DND-41 (cell line): ENCODE results near the gene SMCO2.

Experiments used
- ATAC-seq: fragments of 200-7000 bp; cut with Tn5 transposase; 3 replicates; pipeline ENCODE4 v1.9.1; 2021; ENCODE audit warnings: low read depth; ENCODE audit not compliant: insufficient read depth
- DNase-seq: peaks from one replicate; pipeline ENCODE4 v3.0.0-alpha.2; 2020
- H2AFZ ChIP-seq: 2 replicates; pipeline ENCODE4 v1.6.0; 2012; ENCODE audit warnings: low read depth, low read length
- H3K27ac ChIP-seq: 2 replicates; pipeline ENCODE4 v1.5.1; 2012; ENCODE audit warnings: low read length, inconsistent platforms
- H3K27me3 ChIP-seq: fragments of 200-600 bp; sonication (generic); 2 replicates; pipeline ENCODE4 v1.6.0; 2012; ENCODE audit warnings: low read length, mild to moderate bottlenecking, inconsistent platforms; ENCODE audit not compliant: insufficient read depth, poor library complexity
- H3K36me3 ChIP-seq: 2 replicates; pipeline ENCODE4 v1.5.1; 2012; ENCODE audit warnings: low read length, inconsistent platforms; ENCODE audit not compliant: insufficient read depth
- H3K4me1 ChIP-seq: 2 replicates; pipeline ENCODE4 v1.5.1; 2012; ENCODE audit warnings: mild to moderate bottlenecking, low read length; ENCODE audit not compliant: insufficient read depth
- H3K4me2 ChIP-seq: 2 replicates; pipeline ENCODE4 v1.6.0; 2012; ENCODE audit warnings: mild to moderate bottlenecking, moderate library complexity, low read length, inconsistent platforms; ENCODE audit not compliant: insufficient read depth
- H3K4me3 ChIP-seq, 2 experiments: fragments of 200-600 bp in 1 of 2; shearing (Covaris generic) in 1 of 2; 2 replicates each; pipeline ENCODE4 v1.5.1; 2012 to 2016; ENCODE audit warnings: inconsistent platforms in 2 of 2, low read length in 2 of 2, mild to moderate bottlenecking in 2 of 2, low read depth in 1 of 2, moderate library complexity in 1 of 2
- H3K79me2 ChIP-seq: 2 replicates; pipeline ENCODE4 v1.6.0; 2012; ENCODE audit warnings: low read length, inconsistent platforms; ENCODE audit not compliant: insufficient read depth
- H3K9ac ChIP-seq: 2 replicates; pipeline ENCODE4 v1.6.0; 2012; ENCODE audit warnings: low read depth, mild to moderate bottlenecking, inconsistent platforms, low read length, moderate library complexity
- H3K9me3 ChIP-seq: 2 replicates; pipeline ENCODE4 v1.5.1; 2012; ENCODE audit warnings: low read length, moderate library complexity, mild to moderate bottlenecking, inconsistent platforms; ENCODE audit not compliant: insufficient read depth, severe bottlenecking
- H4K20me1 ChIP-seq: 2 replicates; pipeline ENCODE4 v1.6.0; 2012; ENCODE audit warnings: low read length; ENCODE audit not compliant: insufficient read depth
- EZH2 ChIP-seq: IDR thresholded peaks from 3 replicates; pipeline ENCODE4 v1.6.1; 2012; ENCODE audit warnings: borderline replicate concordance, low read depth, mild to moderate bottlenecking, moderate library complexity, low read length, inconsistent platforms; ENCODE audit not compliant: severe bottlenecking
- TF ChIP-seq, protein P1 (sequence below): IDR thresholded peaks from 2 replicates; pipeline ENCODE4 v1.5.1; 2012; ENCODE audit warnings: borderline replicate concordance, low read length, moderate library complexity, mild to moderate bottlenecking; ENCODE audit not compliant: poor library complexity, severe bottlenecking; ENCODE audit errors: extremely low read depth

The SMCO2 gene

DNA sequence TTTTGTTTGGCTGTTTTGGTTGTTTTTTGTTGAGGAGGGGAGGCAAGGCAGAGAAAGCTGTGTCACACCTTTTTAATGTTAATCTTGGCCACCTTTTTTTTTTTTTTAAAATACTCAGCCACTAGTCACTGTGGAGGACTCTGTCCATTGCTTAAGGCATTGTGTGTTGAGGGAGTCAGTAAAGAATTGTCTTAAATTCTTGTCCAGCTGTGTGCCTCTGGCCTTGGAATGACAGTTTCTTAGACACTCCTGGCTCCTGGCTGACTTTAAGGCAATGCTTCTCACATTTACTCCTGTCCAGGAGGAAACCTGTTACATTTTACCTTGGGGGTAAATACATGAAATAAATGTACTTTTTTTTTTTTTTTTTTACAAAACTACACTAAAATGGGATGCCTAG lies 18.1 kb upstream of the SMCO2 start:
- Histone ChIP-seq H3K9me3 (no peaks in the 10 kb centered on the region), H3K36me3 (no peaks in the 10 kb centered on the region), H3K4me3 (no peak overlapping the region), H3K27me3 (peaks cover 8% of the 10 kb centered on the region), H3K4me2 (no peak overlapping the region), H2AFZ (no peak overlapping the region), H3K79me2 (no peaks in the 10 kb centered on the region), H3K9ac (no peak overlapping the region), H3K27ac (no peak overlapping the region), H3K4me1 (no peaks in the 10 kb centered on the region), H4K20me1 (no peaks in the 10 kb centered on the region)
- ATAC-seq (no peak), DNase-seq (no peak)
- no peak for TF ChIP-seq EZH2
- TF ChIP-seq, protein P1, sequence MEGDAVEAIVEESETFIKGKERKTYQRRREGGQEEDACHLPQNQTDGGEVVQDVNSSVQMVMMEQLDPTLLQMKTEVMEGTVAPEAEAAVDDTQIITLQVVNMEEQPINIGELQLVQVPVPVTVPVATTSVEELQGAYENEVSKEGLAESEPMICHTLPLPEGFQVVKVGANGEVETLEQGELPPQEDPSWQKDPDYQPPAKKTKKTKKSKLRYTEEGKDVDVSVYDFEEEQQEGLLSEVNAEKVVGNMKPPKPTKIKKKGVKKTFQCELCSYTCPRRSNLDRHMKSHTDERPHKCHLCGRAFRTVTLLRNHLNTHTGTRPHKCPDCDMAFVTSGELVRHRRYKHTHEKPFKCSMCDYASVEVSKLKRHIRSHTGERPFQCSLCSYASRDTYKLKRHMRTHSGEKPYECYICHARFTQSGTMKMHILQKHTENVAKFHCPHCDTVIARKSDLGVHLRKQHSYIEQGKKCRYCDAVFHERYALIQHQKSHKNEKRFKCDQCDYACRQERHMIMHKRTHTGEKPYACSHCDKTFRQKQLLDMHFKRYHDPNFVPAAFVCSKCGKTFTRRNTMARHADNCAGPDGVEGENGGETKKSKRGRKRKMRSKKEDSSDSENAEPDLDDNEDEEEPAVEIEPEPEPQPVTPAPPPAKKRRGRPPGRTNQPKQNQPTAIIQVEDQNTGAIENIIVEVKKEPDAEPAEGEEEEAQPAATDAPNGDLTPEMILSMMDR, result no peak

DNA sequence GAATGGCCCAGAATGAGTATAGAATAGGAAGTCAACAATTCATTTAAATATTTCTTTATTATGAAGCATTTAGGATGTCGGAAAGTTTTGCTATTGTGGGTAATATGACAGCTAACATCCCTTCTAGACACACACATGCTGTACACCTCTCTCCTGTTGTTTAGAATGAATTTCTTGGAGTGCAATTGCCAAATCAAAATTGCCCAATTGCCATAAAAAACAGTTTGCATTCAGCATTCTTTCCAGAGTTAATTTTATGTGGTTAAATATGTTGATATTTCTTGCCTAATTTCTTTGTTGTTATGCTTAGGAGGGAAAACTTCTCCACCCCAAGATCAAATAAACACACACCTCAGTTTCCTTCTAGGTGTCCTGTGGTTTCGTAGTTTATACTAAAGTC lies 16.9 kb upstream of the SMCO2 start:
- Histone ChIP-seq H3K79me2 (no peaks in the 10 kb centered on the region), H3K9ac (no peak overlapping the region), H3K4me2 (no peak overlapping the region), H3K36me3 (no peaks in the 10 kb centered on the region), H3K4me3 (no peak overlapping the region), H3K4me1 (no peaks in the 10 kb centered on the region), H3K27ac (no peak overlapping the region), H3K9me3 (no peaks in the 10 kb centered on the region), H2AFZ (no peak overlapping the region), H4K20me1 (no peaks in the 10 kb centered on the region), H3K27me3 (peaks cover 8% of the 10 kb centered on the region)
- TF ChIP-seq, protein P1, result no peak
- no peak for TF ChIP-seq EZH2
- DNase-seq (no peak), ATAC-seq (no peak)

DNA sequence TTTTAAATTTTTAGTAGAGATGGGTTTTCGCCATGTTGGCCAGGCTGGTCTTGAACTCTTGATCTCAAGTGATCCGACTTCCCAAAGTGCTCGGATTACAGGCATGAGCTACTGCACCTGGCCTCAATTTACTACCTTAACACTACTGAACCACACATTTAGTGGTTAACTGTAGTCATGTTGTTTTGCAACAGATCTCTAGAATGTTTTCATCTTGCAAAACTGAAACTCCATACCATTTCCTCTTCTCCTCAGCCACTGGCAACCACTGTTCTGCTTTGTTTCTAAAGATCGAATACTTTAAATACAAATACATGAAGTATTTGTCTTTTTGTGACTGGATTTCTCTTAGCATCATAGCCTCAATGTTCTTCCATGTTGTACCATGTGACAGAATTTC lies 15.4 kb upstream of the SMCO2 start:
- Histone ChIP-seq H2AFZ (no peak overlapping the region), H3K9ac (no peak overlapping the region), H4K20me1 (no peaks in the 10 kb centered on the region), H3K36me3 (no peaks in the 10 kb centered on the region), H3K4me2 (no peak overlapping the region), H3K4me3 (no peak overlapping the region), H3K27ac (no peak overlapping the region), H3K27me3 (peaks cover 7% of the 10 kb centered on the region), H3K4me1 (peaks cover 5% of the 10 kb centered on the region; the same call in 1 of the 2 replicates), H3K79me2 (no peaks in the 10 kb centered on the region), H3K9me3 (no peaks in the 10 kb centered on the region)
- ATAC-seq, result no peak
- TF ChIP-seq EZH2, result no peak
- TF ChIP-seq, protein P1, result no peak
- no peak for DNase-seq
